ENCODE results near the gene TMEM59L. TPM values are rescaled to one million over a fixed set of nuclear protein-coding genes. Genes with fewer than 3 reads are reported as not detected.

TMEM59L gene
- total RNA-seq, 1 donor from 2014 or later, result 0.11 TPM

DNA sequence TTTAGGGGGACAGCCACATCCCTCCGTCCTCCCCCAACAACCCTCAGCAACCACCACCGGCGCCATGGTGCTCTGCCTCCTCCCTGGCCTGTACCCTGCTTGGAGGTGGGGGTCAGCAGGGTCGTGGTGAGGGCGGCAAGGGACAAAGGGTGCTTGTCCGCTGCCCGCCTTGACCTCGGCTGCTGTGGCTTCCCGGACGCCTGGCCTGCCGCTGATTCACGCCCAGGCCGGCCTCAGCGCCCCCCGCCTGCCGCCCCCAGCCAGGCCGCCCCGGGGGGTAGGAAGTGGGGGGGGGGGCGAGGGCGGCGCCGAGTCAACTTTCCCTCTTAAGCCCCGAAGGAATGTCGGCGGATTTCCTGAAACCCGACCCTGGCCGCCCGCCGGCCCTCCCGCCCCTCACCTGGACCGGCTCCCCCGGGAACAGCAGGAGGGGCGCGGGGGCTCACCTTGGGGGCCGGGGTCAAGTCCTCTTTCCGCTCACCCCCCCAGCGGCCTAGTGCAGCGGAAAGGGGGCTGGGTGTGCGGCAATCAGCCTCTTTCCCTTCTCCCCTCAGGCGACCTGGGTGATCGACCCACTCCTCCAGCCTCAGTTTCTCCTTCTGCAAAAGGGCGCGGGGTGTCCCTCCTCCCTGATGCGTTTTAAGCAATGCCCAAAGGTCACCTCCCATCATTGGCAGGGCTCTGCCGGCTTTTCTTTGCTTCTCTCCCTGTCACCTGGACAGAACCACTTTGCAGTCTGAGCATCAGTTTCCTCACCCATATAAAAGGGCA is 1.9 kb upstream of the TMEM59L start:
- H3K27ac Mint-ChIP-seq, result no peak overlapping the region
- H4K20me1 ChIP-seq (ENCODE audit: low read depth), result peaks cover 62% of the 10 kb centered on the region
- peaks cover 98% of the 10 kb centered on the region for H3K27me3 ChIP-seq
- H3K4me2 ChIP-seq, result peak overlapping the region; percentile 90
- H3K4me1 Mint-ChIP-seq, result peaks cover 18% of the 10 kb centered on the region
- no peaks in the 10 kb centered on the region for H3K9me3 ChIP-seq (ENCODE audit: low read depth)
- no peak overlapping the region for H3K9ac ChIP-seq
- peaks cover 44% of the 10 kb centered on the region for H3K4me1 ChIP-seq
- peak overlapping the region; percentile 57 for H3K4me3 ChIP-seq
- DNase-seq (ENCODE audit: low spot score), result peak; percentile 70
- H3F3A ChIP-seq (ENCODE audit: low read depth), result peaks cover 42% of the 10 kb centered on the region
- H3K36me3 Mint-ChIP-seq, result no peaks in the 10 kb centered on the region
- no peaks in the 10 kb centered on the region for H3K36me3 ChIP-seq
- H3K27ac ChIP-seq, result no peak overlapping the region
- H2AFZ ChIP-seq (replicated peaks), result no peak overlapping the region
- TF ChIP-seq CTCF (IDR thresholded peaks at IDR 0.05) (no peak), EZH2 (IDR thresholded peaks at IDR 0.05) (peak; percentile 96), EZH2phosphoT487 (IDR thresholded peaks at IDR 0.05) (peak; percentile 79)
- peaks cover 65% of the 10 kb centered on the region for H3K27me3 Mint-ChIP-seq (ENCODE audit: insufficient read depth, low read depth)
- H3K9me3 Mint-ChIP-seq, result peaks cover 4% of the 10 kb centered on the region
- peak overlapping the region; percentile 81 for H3K4me3 Mint-ChIP-seq
- H3K79me2 ChIP-seq (ENCODE audit: low read depth), result no peaks in the 10 kb centered on the region

DNA sequence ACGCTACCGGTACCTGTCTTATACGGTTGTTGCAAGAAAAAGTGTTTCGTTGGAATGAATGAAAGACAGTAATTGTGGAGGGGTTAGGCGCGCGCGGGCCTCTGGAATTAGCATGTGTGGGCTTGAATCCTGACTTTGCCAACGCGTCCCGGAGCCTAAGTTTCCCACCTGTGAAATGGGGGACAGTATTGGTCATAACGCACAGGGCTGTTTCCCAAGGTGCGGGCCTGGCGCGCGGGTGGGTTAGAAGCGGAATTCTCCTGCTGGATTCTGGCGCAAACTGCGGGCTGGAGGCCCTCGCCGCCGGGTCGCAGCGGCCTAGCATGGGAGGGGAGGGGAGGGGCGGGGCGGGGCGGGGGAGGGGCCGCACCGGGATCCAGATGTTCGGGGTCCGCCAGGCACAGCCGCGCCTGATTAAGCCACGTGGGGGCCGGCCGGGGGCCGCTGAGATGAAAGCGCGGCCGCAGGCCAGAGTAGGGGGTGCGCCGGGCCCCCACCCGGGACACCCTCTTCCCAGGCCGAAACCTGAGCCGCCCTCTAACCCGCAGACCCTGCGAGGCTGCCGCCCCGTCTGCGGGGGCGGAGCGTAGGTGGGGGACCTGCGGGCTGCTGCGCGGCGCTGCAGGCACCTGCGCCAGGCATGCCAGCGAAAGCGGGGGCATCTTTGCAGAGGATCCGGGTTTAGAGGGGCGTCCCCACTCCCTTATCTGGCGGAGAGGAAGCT is 1.2 kb upstream of the TMEM59L start:
- Histone ChIP-seq H3K36me3 (no peaks in the 10 kb centered on the region), H3K4me3 (peak overlapping the region; percentile 57), H3F3A (ENCODE audit: low read depth) (peaks cover 42% of the 10 kb centered on the region), H3K4me2 (peak overlapping the region; percentile 90), H3K4me1 (peaks cover 40% of the 10 kb centered on the region), H3K27ac (no peak overlapping the region), H4K20me1 (ENCODE audit: low read depth) (peaks cover 56% of the 10 kb centered on the region), H2AFZ (replicated peaks) (no peak overlapping the region), H3K79me2 (ENCODE audit: low read depth) (no peaks in the 10 kb centered on the region), H3K9ac (no peak overlapping the region), H3K9me3 (ENCODE audit: low read depth) (no peaks in the 10 kb centered on the region), H3K27me3 (peaks cover 98% of the 10 kb centered on the region)
- Mint-ChIP-seq H3K27me3 (ENCODE audit: insufficient read depth, low read depth) (peaks cover 71% of the 10 kb centered on the region), H3K4me1 (peaks cover 18% of the 10 kb centered on the region), H3K36me3 (no peaks in the 10 kb centered on the region), H3K27ac (no peak overlapping the region), H3K9me3 (peaks cover 4% of the 10 kb centered on the region), H3K4me3 (peak overlapping the region; percentile 82)
- TF ChIP-seq CTCF (IDR thresholded peaks at IDR 0.05), result no peak
- peak; percentile 69 for TF ChIP-seq EZH2phosphoT487 (IDR thresholded peaks at IDR 0.05)
- TF ChIP-seq EZH2 (IDR thresholded peaks at IDR 0.05), result peak; percentile 91
- DNase-seq (ENCODE audit: low spot score), result peak; percentile 78

GRCh38 chr19:18612051-18612771 is 459 bp upstream of the TMEM59L start:
- Mint-ChIP-seq H3K9me3 (peaks cover 4% of the 10 kb centered on the region), H3K4me3 (peak overlapping the region; percentile 82), H3K27ac (no peak overlapping the region), H3K36me3 (no peaks in the 10 kb centered on the region), H3K27me3 (ENCODE audit: insufficient read depth, low read depth) (peaks cover 70% of the 10 kb centered on the region), H3K4me1 (peaks cover 18% of the 10 kb centered on the region)
- H3K27me3 ChIP-seq, result peaks cover 99% of the 10 kb centered on the region
- peak; percentile 36 for DNase-seq (ENCODE audit: low spot score)
- TF ChIP-seq EZH2phosphoT487 (IDR thresholded peaks at IDR 0.05), result peak; percentile 15
- no peak for TF ChIP-seq CTCF (IDR thresholded peaks at IDR 0.05)
- TF ChIP-seq EZH2 (IDR thresholded peaks at IDR 0.05), result no peak
- peak overlapping the region; percentile 57 for H3K4me3 ChIP-seq
- H3K27ac ChIP-seq, result no peak overlapping the region
- no peaks in the 10 kb centered on the region for H3K36me3 ChIP-seq
- H3K4me1 ChIP-seq, result peaks cover 40% of the 10 kb centered on the region
- H2AFZ ChIP-seq (replicated peaks), result peak overlapping the region; percentile 85
- H3K4me2 ChIP-seq, result peak overlapping the region; percentile 90
- H3K79me2 ChIP-seq (ENCODE audit: low read depth), result no peaks in the 10 kb centered on the region
- no peak overlapping the region for H3K9ac ChIP-seq
- H3F3A ChIP-seq (ENCODE audit: low read depth), result peaks cover 42% of the 10 kb centered on the region
- H4K20me1 ChIP-seq (ENCODE audit: low read depth), result peaks cover 56% of the 10 kb centered on the region
- H3K9me3 ChIP-seq (ENCODE audit: low read depth), result no peaks in the 10 kb centered on the region

Data from neural progenitor cell (in vitro differentiated cells).